NCI-H2107 (cell line): Measurements from ENCODE around the gene SVOP.
"Not testable (repeated sequence)": the region's sequence is repeated elsewhere in the genome, so short reads cannot be mapped to it uniquely, and the experiment has no call there.

Source experiments
- DNase-seq: peaks from one replicate; lab custom pipeline; 2025; lab: John Stamatoyannopoulos, UW

Gene SVOP

GRCh38 chr12:108884116-108885012 lies 136.5 kb downstream of the SVOP start:
- DNase-seq, result no peak

- DNase-seq, result no peak
Measured at GRCh38 chr12:108881953-108882352, 138.9 kb downstream of the SVOP start.

GRCh38 chr12:108879615-108880254 lies 141.1 kb downstream of the SVOP start, which contains the start of gene DAO:
Gene DAO, plus strand, starts transcription at chr12:108880092. Its CDS starts 4,915 bp downstream, at chr12:108885007.
- no peak for DNase-seq

GRCh38 chr12:108876550-108876949 lies 144.3 kb downstream of the SVOP start:
- DNase-seq, result no peak

- no peak for DNase-seq
Measured at GRCh38 chr12:108875682-108876361, 145.0 kb downstream of the SVOP start.

GRCh38 chr12:108875280-108875679 lies 145.6 kb downstream of the SVOP start:
- no peak for DNase-seq

GRCh38 chr12:108868781-108869180 lies 152.1 kb downstream of the SVOP start:
- DNase-seq, result no peak

- not testable (repeated sequence) for DNase-seq
Measured at GRCh38 chr12:108866083-108866482, 154.8 kb downstream of the SVOP start.

- no peak for DNase-seq
Measured at GRCh38 chr12:108865169-108865568, 155.7 kb downstream of the SVOP start.

GRCh38 chr12:108862588-108862959 lies 158.3 kb downstream of the SVOP start:
- DNase-seq, result no peak

- DNase-seq, result no peak
Measured at GRCh38 chr12:108861878-108862587, 158.8 kb downstream of the SVOP start.

GRCh38 chr12:108860443-108860842 lies 160.4 kb downstream of the SVOP start:
- no peak for DNase-seq

- DNase-seq, result no peak
Measured at GRCh38 chr12:108859923-108860291, 161.0 kb downstream of the SVOP start.

GRCh38 chr12:108859141-108859922 lies 161.5 kb downstream of the SVOP start:
- not testable (repeated sequence) for DNase-seq

GRCh38 chr12:108858311-108859074 lies 162.4 kb downstream of the SVOP start:
- DNase-seq, result no peak
